SKM-1 treated with dmso at 0.1 percent for 144 hours (cell line): ENCODE data around the gene TTYH3.
"Not testable (repeated sequence)": the region's sequence is repeated elsewhere in the genome, so short reads cannot be mapped to it uniquely, and the experiment has no call there.

ENCODE experiments used
- DNase-seq: peaks from one replicate; lab custom pipeline; 2025; ENCODE audit not compliant: unreplicated experiment; lab: John Stamatoyannopoulos, UW

Gene TTYH3

GRCh38 chr7:2631946-2632732 is at the start of gene TTYH3:
Gene TTYH3 (plus strand): TSS chr7:2631986. CDS start chr7:2632156, 170 bp downstream.
- DNase-seq = no peak

- no peak for DNase-seq
These were observed 49.6 kb upstream of the TTYH3 start for GRCh38 chr7:2582006-2582735.

- no peak for DNase-seq
These were observed 47.8 kb upstream of the TTYH3 start for GRCh38 chr7:2583798-2584580.

GRCh38 chr7:2585446-2585845 is 46.3 kb upstream of the TTYH3 start:
- DNase-seq = no peak

- no peak for DNase-seq
These were observed 45.3 kb upstream of the TTYH3 start for GRCh38 chr7:2586326-2587020.

GRCh38 chr7:2587134-2587533 is 44.7 kb upstream of the TTYH3 start:
- DNase-seq = no peak

- no peak for DNase-seq
These were observed 44.0 kb upstream of the TTYH3 start for GRCh38 chr7:2587778-2588177.

GRCh38 chr7:2589341-2589740 is 42.4 kb upstream of the TTYH3 start:
- DNase-seq = no peak

GRCh38 chr7:2589941-2590340 is 41.8 kb upstream of the TTYH3 start:
- DNase-seq = not testable (repeated sequence)

GRCh38 chr7:2592375-2592865 is 39.4 kb upstream of the TTYH3 start:
- DNase-seq = no peak

GRCh38 chr7:2593036-2593727 is 38.6 kb upstream of the TTYH3 start:
- no peak for DNase-seq

- DNase-seq = no peak
These were observed 37.2 kb upstream of the TTYH3 start for GRCh38 chr7:2594599-2594998.

- no peak for DNase-seq
These were observed 36.4 kb upstream of the TTYH3 start for GRCh38 chr7:2595258-2595860.

GRCh38 chr7:2596464-2597272 is 35.1 kb upstream of the TTYH3 start:
- DNase-seq = no peak

GRCh38 chr7:2597273-2597640 is 34.5 kb upstream of the TTYH3 start:
- no peak for DNase-seq

GRCh38 chr7:2598154-2598823 is 33.5 kb upstream of the TTYH3 start:
- DNase-seq = no peak

GRCh38 chr7:2601065-2601464 is 30.7 kb upstream of the TTYH3 start:
- DNase-seq = no peak

GRCh38 chr7:2601907-2602306 is 29.9 kb upstream of the TTYH3 start:
- no peak for DNase-seq
